GM12865 (cell line): ENCODE measurements around the gene ENAH.

Source experiments
- DNase-seq: peaks from one replicate; pipeline ENCODE4 v3.0.0; 2010; ENCODE audit warnings: low read depth
- H3K4me3 ChIP-seq: 2 replicates; pipeline ENCODE4 v1.5.1; 2011; ENCODE audit warnings: mild to moderate bottlenecking, low read depth, low read length, control low read depth
- TF ChIP-seq, protein P1 (sequence below): IDR thresholded peaks from 2 replicates; pipeline ENCODE4 v1.5.1; 2011; ENCODE audit warnings: low read length, control low read depth, low read depth, inconsistent platforms; ENCODE audit not compliant: insufficient read depth; ENCODE audit errors: missing control alignments

ENAH gene

DNA sequence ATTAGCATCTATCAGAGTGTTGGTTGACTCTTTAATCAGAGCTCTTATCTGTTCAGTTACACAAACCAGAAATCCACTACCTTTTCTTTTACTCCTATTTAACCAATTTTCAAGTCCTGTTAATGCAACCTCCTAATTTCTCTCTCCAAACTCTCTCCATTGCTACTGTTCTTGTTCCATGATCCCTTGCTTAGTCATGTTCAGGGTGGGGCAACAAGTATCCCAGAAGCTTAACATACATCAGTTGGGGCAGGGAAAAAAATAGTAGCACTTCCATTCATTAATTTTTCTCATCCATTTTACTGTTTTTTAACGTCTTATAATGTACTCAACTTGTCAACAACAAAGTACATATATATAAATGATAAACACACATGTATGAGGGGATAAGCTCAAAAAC, 113.9 kb downstream of the ENAH start:
- no peak overlapping the region for H3K4me3 ChIP-seq
- no peak for DNase-seq
- TF ChIP-seq, protein P1, sequence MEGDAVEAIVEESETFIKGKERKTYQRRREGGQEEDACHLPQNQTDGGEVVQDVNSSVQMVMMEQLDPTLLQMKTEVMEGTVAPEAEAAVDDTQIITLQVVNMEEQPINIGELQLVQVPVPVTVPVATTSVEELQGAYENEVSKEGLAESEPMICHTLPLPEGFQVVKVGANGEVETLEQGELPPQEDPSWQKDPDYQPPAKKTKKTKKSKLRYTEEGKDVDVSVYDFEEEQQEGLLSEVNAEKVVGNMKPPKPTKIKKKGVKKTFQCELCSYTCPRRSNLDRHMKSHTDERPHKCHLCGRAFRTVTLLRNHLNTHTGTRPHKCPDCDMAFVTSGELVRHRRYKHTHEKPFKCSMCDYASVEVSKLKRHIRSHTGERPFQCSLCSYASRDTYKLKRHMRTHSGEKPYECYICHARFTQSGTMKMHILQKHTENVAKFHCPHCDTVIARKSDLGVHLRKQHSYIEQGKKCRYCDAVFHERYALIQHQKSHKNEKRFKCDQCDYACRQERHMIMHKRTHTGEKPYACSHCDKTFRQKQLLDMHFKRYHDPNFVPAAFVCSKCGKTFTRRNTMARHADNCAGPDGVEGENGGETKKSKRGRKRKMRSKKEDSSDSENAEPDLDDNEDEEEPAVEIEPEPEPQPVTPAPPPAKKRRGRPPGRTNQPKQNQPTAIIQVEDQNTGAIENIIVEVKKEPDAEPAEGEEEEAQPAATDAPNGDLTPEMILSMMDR = no peak

DNA sequence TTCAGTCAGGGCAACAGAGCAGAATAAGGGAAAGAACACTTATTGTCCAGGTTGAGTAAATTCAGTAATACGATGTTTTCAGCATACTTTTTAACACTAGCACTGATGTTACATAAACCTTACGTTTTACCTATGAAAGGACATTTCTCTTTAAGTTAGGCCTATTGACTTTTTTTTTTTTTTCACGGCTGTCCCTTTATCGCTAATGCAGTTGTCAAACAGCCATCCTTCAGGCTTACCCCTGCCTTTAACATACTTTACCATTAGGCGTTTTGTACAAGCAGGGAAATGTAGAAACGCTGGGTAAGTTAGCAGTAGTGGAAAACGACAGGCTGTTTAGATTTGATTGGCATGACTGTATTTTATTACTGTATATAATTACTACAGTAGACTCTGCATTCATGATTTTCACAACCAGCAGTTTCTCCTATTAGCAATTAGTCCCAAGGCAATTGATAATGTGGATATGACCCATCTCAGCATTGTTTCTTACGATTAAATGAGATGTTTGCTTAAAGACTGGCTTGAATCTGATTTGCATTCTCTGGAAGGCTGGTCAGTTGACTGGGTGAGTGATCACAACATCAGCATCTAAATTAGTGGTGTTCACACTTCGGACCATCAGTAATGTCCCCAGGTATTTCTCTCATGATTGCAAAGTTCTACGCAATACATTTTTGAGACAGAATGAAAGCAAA, 115.2 kb downstream of the ENAH start:
- no peak for DNase-seq
- H3K4me3 ChIP-seq = no peak overlapping the region
- TF ChIP-seq, protein P1 = no peak

DNA sequence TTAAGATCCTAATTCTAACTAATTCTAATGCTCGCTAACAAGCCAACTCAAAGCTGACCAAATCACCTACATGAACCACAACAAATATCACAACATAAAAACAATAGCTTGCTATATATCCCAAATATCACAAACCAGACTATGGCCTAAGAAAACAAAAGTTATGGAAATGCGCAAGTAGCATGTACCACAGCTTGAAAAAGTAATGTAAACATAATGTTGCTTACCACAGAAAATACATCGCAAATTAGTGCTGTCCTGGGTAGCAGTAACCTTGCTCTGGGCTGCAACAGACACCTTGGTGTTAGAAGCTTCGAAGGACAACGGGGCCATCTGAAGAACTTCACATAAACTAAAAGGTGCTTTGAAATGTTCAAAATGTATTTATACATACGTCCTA, 117.6 kb downstream of the ENAH start:
- no peak for DNase-seq
- TF ChIP-seq, protein P1 = no peak
- H3K4me3 ChIP-seq = no peak overlapping the region

DNA sequence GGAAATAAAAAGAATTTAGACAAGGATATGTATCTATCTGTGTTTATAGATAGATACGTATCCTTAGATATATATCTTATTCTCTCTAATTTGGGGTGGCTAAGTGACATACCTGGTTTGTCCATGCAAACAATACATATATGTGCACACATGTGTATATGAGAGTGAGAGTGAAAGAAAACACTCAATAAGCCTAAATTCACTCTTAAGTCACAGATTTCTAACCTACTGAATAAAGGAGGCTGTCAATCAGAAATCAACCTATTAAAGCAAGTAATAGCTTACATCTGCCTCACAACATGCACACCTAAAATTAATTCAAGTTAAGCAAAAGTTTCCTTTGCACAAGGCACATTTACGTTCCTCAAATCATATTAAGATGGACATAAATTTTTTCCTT, 118.2 kb downstream of the ENAH start:
- TF ChIP-seq, protein P1 = no peak
- no peak for DNase-seq
- H3K4me3 ChIP-seq = no peak overlapping the region

DNA sequence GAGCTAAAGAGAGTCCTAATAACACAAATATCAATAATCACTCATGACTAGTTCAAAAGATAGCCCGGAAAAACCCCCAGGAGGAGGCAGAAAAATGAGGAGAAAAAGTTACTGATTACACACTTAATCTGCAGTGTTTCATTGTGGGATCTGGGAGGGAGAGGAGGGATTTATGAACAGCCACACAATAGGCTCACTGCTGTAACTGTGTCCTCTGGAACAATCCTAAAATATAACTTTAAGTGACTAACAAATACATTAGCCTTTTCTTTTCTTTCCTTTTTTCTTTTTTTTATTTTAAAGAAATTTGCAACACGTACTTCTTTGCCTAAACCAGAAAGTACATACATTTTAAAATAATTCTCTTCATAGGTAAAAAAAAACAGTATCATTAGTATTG, 118.8 kb downstream of the ENAH start:
- TF ChIP-seq, protein P1 = no peak
- DNase-seq = no peak

DNA sequence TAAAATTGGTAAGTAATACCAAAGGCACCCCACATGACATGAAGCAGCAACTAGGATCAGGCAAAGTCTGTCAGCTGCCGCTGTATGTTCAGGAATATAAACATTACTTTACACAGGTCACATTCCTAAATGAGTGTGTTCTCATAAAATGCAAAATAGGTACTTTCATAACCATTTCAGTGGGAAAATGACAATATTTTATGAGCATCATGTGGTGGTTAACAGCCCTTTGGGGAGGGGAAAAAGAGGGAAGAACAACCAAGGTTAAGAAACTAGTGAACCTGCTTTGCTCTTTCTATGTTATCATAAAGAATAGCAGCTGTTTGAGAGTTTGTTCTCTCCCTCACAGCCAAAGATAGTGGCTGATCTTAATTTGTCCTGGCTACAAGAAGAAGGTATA, 119.7 kb downstream of the ENAH start:
- TF ChIP-seq, protein P1 = no peak
- DNase-seq = no peak
- no peak overlapping the region for H3K4me3 ChIP-seq

More for the DNA sequence above, 118.8 kb downstream of the ENAH start:
- H3K4me3 ChIP-seq = no peak overlapping the region
